Body of pancreas (tissue), 4 donors: ENCODE measurements around the gene PPARGC1A. TPM values are rescaled to one million over a fixed set of nuclear protein-coding genes. Genes with fewer than 3 reads are reported as not detected.

ENCODE experiments used
- ATAC-seq: fragments of 150-250 bp; one replicate; pipeline ENCODE4 v1.9.1; 2016
- DNase-seq, 4 donors: peaks; one replicate each; pipeline ENCODE4 v3.0.0-alpha.2; 2019
- H3K27ac ChIP-seq, 4 donors: fragments of 200-600 bp; sonication (generic); 1 replicate in 3 of 4; 2 replicates in 1 of 4; pipeline versions ENCODE4 v1.5.1 to v1.6.1; 2016 to 2019; ENCODE audit warnings: mild to moderate bottlenecking in 1 of 4, mixed read lengths in 1 of 4, moderate library complexity in 1 of 4
- H3K27me3 ChIP-seq, 2 donors: fragments of 200-600 bp; sonication (generic); one replicate each; pipeline ENCODE4 v1.6.0; 2016; ENCODE audit warnings: mild to moderate bottlenecking in 1 of 2
- H3K36me3 ChIP-seq, 2 donors: fragments of 200-600 bp; sonication (generic); replicated peaks in 1 of 2; 2 replicates each; pipeline ENCODE4 v1.5.1; 2016; ENCODE audit warnings: low read depth in 2 of 2; ENCODE audit not compliant: insufficient read depth in 1 of 2
- H3K4me1 ChIP-seq: fragments of 200-600 bp; sonication (generic); one replicate; pipeline ENCODE4 v1.6.0; 2016
- H3K4me3 ChIP-seq, 2 donors: fragments of 200-600 bp; sonication (generic); 1 replicate in 1 of 2; 2 replicates in 1 of 2; pipeline ENCODE4 v1.5.1; 2016 to 2019
- H3K9me3 ChIP-seq, 3 donors: fragments of 200-600 bp; sonication (generic); 1 replicate in 2 of 3; 2 replicates in 1 of 3; pipeline ENCODE4 v1.5.1; 2016
- CTCF ChIP-seq, 7 experiments: fragments of 450-650 bp in 4 of 7; fragments of 200-600 bp in 3 of 7; sonication (generic) in 3 of 7; IDR thresholded peaks; one replicate each; pipeline ENCODE4 v1.5.1; 2016 to 2019; ENCODE audit warnings: antibody characterized with exemption in 7 of 7
- POLR2A ChIP-seq, 3 donors: fragments of 450-650 bp; IDR thresholded peaks; one replicate each; pipeline ENCODE4 v1.6.1; 2016; ENCODE audit warnings: antibody characterized with exemption in 3 of 3, mild to moderate bottlenecking in 2 of 3
- WGBS, 2 donors: methylation state at CpG; one replicate each; pipeline ENCODE4 v1.1.5; 2017; 5-methylcytosine and 5-hydroxymethylcytosine counted together
- intact Hi-C: fragments of 100-400 bp; cut with DNase I; formaldehyde crosslinking; loops from one replicate; pipeline ENCODE4 v1.15.1; 2023
- total RNA-seq, 2 donors: library from RNA; depleted of rRNA; stranded (reverse); fragments of >200 nt; gene quantifications; one replicate each; pipeline ENCODE4 v1.1.0, GENCODE V29; 2016

Gene PPARGC1A
- total RNA-seq, 2 donors from 2014 or later: 8.0 to 44.8 TPM

GRCh38 chr4:23866450-23867075 lies 23.3 kb downstream of the PPARGC1A start:
- no peak for TF ChIP-seq POLR2A (IDR thresholded peaks at IDR 0.05)
- TF ChIP-seq CTCF (IDR thresholded peaks at IDR 0.05): no peak
- DNase-seq (no peak), ATAC-seq (no peak)
- Histone ChIP-seq H3K36me3 (no peaks in the 10 kb centered on the region), H3K27ac (no peak overlapping the region), H3K4me1 (no peaks in the 10 kb centered on the region), H3K27me3 (no peaks in the 10 kb centered on the region), H3K9me3 (no peaks in the 10 kb centered on the region), H3K4me3 (no peak overlapping the region)
- intact Hi-C loops: no loop called here
- WGBS, 2 donors: 66 to 67% methylated on average over 11 of the region's 11 CpGs

GRCh38 chr4:23861897-23862296 lies 27.9 kb downstream of the PPARGC1A start:
- DNase-seq (no peak), ATAC-seq (no peak)
- intact Hi-C loops: no loop called here
- WGBS, 2 donors: 37 to 58% methylated on average over 1 of the region's 1 CpG
- no peaks in the 10 kb centered on the region for H3K9me3 ChIP-seq
- H3K27ac ChIP-seq: no peak overlapping the region
- no peak for TF ChIP-seq POLR2A (IDR thresholded peaks at IDR 0.05)
- no peak for TF ChIP-seq CTCF (IDR thresholded peaks at IDR 0.05)
- no peaks in the 10 kb centered on the region for H3K27me3 ChIP-seq
- no peak overlapping the region for H3K4me3 ChIP-seq
- no peaks in the 10 kb centered on the region for H3K36me3 ChIP-seq
- H3K4me1 ChIP-seq: peaks cover 2% of the 10 kb centered on the region

- 45% methylated on average over 3 of the region's 3 CpGs for WGBS, 2 donors
- Histone ChIP-seq H3K36me3 (no peaks in the 10 kb centered on the region), H3K27ac (no peak overlapping the region), H3K27me3 (no peaks in the 10 kb centered on the region), H3K4me3 (no peak overlapping the region), H3K4me1 (peaks cover 6% of the 10 kb centered on the region), H3K9me3 (no peaks in the 10 kb centered on the region)
- no peak for DNase-seq
- TF ChIP-seq CTCF (IDR thresholded peaks at IDR 0.05) (no peak), POLR2A (IDR thresholded peaks at IDR 0.05) (no peak)
- intact Hi-C loops: no loop called here
- no peak for ATAC-seq
These were observed 28.9 kb downstream of the PPARGC1A start for GRCh38 chr4:23860919-23861318.

- TF ChIP-seq POLR2A (IDR thresholded peaks at IDR 0.05): no peak
- TF ChIP-seq CTCF (IDR thresholded peaks at IDR 0.05): no peak
- Histone ChIP-seq H3K9me3 (no peaks in the 10 kb centered on the region), H3K4me3 (no peak overlapping the region), H3K4me1 (peaks cover 6% of the 10 kb centered on the region), H3K36me3 (no peaks in the 10 kb centered on the region), H3K27me3 (no peaks in the 10 kb centered on the region), H3K27ac (no peak overlapping the region)
- no peak for DNase-seq
- WGBS, 2 donors: 51 to 53% methylated on average over 4 of the region's 4 CpGs
- ATAC-seq: no peak
- intact Hi-C loops: no loop called here
These were observed 32.4 kb downstream of the PPARGC1A start for GRCh38 chr4:23857367-23857959.

GRCh38 chr4:23856630-23857029 lies 33.2 kb downstream of the PPARGC1A start:
- peak; percentile 29 to 63 (median 52) for DNase-seq
- Histone ChIP-seq H3K4me1 (peaks cover 6% of the 10 kb centered on the region), H3K27me3 (no peaks in the 10 kb centered on the region), H3K36me3 (no peaks in the 10 kb centered on the region), H3K4me3 (no peak overlapping the region), H3K27ac (peak overlapping the region in 2 of 4 donors; percentile 19 to 29), H3K9me3 (no peaks in the 10 kb centered on the region)
- intact Hi-C loops: no loop called here
- TF ChIP-seq POLR2A (IDR thresholded peaks at IDR 0.05) (no peak), CTCF (IDR thresholded peaks at IDR 0.05) (no peak)
- WGBS, 2 donors: 5 to 20% methylated on average over 3 of the region's 3 CpGs
- no peak for ATAC-seq
